Uterus (tissue), 2 donors: ENCODE data around the gene IGFBPL1.

Source experiments
- POLR2A ChIP-seq, 2 donors: fragments of 450-650 bp; IDR thresholded peaks; one replicate each; pipeline ENCODE4 v1.6.1; 2016; ENCODE audit warnings: antibody characterized with exemption in 2 of 2, mild to moderate bottlenecking in 1 of 2, moderate library complexity in 1 of 2
- TF ChIP-seq, protein P1 (sequence below), 4 experiments: fragments of 200-600 bp in 2 of 4; fragments of 450-650 bp in 2 of 4; sonication (generic) in 2 of 4; IDR thresholded peaks; one replicate each; pipeline ENCODE4 v1.5.1; 2016 to 2019; ENCODE audit warnings: antibody characterized with exemption in 4 of 4, mild to moderate bottlenecking in 2 of 4, moderate library complexity in 1 of 4

DNA sequence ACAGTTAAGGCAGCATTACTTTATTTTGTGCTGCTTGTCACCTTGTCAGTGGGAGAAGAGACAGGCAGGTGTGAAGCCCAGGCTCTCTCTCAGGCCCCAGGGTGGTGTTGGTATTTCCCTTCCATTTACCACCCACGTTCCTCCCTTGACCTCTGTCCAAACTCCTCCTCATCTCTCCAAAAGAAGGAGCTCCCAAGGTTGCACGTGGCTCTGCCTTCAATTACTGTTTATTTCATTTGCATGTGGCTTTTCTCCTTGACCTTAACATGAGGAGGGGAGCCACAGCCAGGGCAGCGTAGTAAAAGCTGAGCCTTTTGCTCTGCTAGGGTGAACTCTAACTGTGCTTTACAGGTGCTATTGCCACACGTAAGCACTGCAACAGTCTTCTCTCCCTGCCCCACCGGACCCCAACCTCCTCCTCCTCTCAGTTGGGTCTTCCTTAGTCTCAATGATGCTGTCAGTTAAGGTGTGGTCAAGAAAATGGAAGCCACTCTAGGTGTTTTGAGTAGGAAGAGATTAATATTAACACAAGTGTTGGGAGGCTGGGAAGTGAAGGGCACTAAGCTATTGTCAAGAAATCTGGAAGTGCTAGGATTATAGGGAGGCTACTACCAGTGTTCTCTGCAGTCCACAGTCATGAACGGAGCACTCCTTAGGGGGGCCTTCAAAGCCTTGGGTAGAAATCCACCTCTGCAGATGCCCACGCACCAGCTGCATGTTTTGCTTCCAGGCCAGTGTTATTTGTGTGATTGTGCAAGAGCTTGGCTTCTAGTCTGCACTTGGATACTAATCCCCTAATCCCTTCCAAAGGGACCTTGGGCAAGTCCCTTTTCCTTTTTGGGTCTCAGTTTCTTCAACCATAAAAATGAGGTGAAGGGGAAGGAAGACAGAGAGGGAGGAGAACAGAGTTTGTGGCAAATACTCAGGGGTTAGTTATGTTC, 35.7 kb downstream of the IGFBPL1 start:
- TF ChIP-seq POLR2A (IDR thresholded peaks at IDR 0.05), result peak in 1 of 2 donors; percentile 10
- TF ChIP-seq, protein P1, sequence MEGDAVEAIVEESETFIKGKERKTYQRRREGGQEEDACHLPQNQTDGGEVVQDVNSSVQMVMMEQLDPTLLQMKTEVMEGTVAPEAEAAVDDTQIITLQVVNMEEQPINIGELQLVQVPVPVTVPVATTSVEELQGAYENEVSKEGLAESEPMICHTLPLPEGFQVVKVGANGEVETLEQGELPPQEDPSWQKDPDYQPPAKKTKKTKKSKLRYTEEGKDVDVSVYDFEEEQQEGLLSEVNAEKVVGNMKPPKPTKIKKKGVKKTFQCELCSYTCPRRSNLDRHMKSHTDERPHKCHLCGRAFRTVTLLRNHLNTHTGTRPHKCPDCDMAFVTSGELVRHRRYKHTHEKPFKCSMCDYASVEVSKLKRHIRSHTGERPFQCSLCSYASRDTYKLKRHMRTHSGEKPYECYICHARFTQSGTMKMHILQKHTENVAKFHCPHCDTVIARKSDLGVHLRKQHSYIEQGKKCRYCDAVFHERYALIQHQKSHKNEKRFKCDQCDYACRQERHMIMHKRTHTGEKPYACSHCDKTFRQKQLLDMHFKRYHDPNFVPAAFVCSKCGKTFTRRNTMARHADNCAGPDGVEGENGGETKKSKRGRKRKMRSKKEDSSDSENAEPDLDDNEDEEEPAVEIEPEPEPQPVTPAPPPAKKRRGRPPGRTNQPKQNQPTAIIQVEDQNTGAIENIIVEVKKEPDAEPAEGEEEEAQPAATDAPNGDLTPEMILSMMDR (IDR thresholded peaks at IDR 0.05), result no peak
